Lung (tissue), 12 donors: ENCODE measurements around the gene NRXN2. TPM values are rescaled to one million over a fixed set of nuclear protein-coding genes. Genes with fewer than 3 reads are reported as not detected.

Experiments used
- ATAC-seq: fragments of 200-7000 bp; cut with Tn5 transposase; one replicate; pipeline ENCODE4 v1.9.1; 2020; ENCODE audit warnings: moderate number of reproducible peaks; ENCODE audit not compliant: insufficient read depth, low FRiP score
- DNase-seq, 3 donors: peaks; one replicate each; pipeline ENCODE4 v3.0.0-alpha.2; 2013 to 2017
- H3K27ac ChIP-seq, 2 donors: one replicate each; pipeline ENCODE4 v1.5.1; 2013; ENCODE audit warnings: mild to moderate bottlenecking in 2 of 2, moderate library complexity in 2 of 2, control low read depth in 1 of 2, inconsistent platforms in 1 of 2, low read depth in 1 of 2, low read length in 1 of 2
- H3K27me3 ChIP-seq, 3 donors: one replicate each; pipeline ENCODE4 v1.5.1; 2013; ENCODE audit warnings: low read length in 2 of 3; ENCODE audit not compliant: control insufficient read depth in 3 of 3, insufficient read depth in 3 of 3
- H3K36me3 ChIP-seq, 4 donors: one replicate each; pipeline ENCODE4 v1.5.1; 2013; ENCODE audit warnings: low read length in 4 of 4, mild to moderate bottlenecking in 1 of 4, moderate library complexity in 1 of 4; ENCODE audit not compliant: control insufficient read depth in 4 of 4, insufficient read depth in 4 of 4
- H3K4me1 ChIP-seq, 5 donors: one replicate each; pipeline ENCODE4 v1.5.1; 2013; ENCODE audit warnings: low read length in 5 of 5, mild to moderate bottlenecking in 2 of 5, moderate library complexity in 1 of 5; ENCODE audit not compliant: control insufficient read depth in 5 of 5, insufficient read depth in 5 of 5
- H3K4me3 ChIP-seq: one replicate; pipeline ENCODE4 v1.5.1; 2013; ENCODE audit warnings: mild to moderate bottlenecking, control low read depth, moderate library complexity
- H3K9ac ChIP-seq, 2 donors: one replicate each; pipeline ENCODE4 v1.5.1; 2013; ENCODE audit warnings: low read length in 2 of 2, control low read depth in 1 of 2; ENCODE audit not compliant: insufficient read depth in 1 of 2
- H3K9me3 ChIP-seq, 4 donors: one replicate each; pipeline ENCODE4 v1.5.1; 2013; ENCODE audit warnings: low read length in 3 of 4, mild to moderate bottlenecking in 1 of 4, moderate library complexity in 1 of 4; ENCODE audit not compliant: control insufficient read depth in 4 of 4, insufficient read depth in 3 of 4
- WGBS, 2 donors: extraction: QIAGEN DNeasy Blood & Tissue Kit; methylation state at CpG; one replicate each; pipeline ENCODE4 v1.1.7; 2013; 5-methylcytosine and 5-hydroxymethylcytosine counted together
- polyA plus RNA-seq, 2 donors: library from polyadenylated mRNA; stranded (reverse); fragments of 200-250 nt; gene quantifications; one replicate each; pipeline ENCODE4 v1.2.1, GENCODE V29; 2013
- total RNA-seq, 2 donors: library from RNA; depleted of rRNA in 1 of 2; stranded (reverse); fragments of >200 nt in 1 of 2; gene quantifications; one replicate each; pipeline ENCODE4 v1.2.1, GENCODE V29; 2014 to 2021
- TF ChIP-seq, protein P1 (sequence below): IDR thresholded peaks from 2 replicates; pipeline ENCODE4 v1.5.1; 2012; ENCODE audit warnings: mild to moderate bottlenecking; ENCODE audit errors: control extremely low read depth, extremely low read depth
- donor health status: control.
- donor health status: control.
- donor health status: Bipolar disorder and iron deficiency.
- donor health status: healthy.
- donor health status: DM: yes; HTN: yes; CAD: no.

NRXN2 gene
- total and polyA plus RNA-seq, 4 donors = 0.39 to 6.6 (median 1.1) TPM

DNA sequence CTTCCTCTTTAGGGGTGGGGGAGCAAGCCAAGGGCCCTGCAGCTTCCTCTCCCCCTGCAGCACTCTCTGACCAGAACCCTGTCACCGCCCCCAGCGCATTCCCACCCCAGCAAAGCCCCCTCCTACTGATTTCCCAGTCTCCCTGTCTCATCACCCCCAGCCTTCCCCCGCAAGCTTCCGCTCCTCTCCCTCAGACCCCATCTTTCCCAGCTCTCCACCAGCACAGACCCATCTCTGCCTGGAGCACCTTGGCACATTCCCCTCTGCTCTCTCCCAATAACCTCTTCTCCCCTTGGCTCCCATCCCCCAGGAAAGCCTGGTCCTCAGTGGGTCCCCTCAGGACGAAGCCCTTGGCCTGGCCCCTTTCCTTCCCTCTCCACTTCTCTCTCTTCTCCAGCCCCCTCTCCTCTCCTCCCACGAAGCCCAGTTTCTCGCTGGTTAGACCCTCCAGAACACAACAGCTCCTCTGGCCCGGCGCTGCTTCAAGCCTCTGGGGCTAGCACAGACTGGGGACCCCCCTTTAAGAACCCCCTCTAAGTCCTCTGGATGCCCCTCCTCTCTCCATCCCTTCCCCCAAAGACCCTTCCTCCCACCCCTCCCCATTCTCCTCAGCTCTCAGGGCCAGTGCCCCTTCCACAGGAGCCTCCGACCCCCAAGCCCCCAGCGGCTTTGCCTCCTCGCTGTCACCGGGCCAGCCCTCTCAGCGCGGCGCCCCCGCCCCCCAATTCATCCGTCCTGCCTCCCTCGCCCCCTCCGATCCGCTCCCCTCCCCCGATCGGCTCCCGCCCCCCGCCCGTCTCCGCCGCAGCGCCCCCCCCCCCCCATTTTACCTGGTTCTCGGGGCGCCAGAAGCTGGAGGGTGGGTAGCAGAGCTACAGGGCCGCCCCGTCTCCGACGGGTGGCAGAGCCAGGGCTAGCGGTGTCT is 594 bp downstream of the NRXN2 start:
- Histone ChIP-seq H3K36me3 (no peaks in the 10 kb centered on the region), H3K27me3 (peaks cover under 1 to 58% (median 23%) of the 10 kb centered on the region in 3 donors)
- no peak for DNase-seq

DNA sequence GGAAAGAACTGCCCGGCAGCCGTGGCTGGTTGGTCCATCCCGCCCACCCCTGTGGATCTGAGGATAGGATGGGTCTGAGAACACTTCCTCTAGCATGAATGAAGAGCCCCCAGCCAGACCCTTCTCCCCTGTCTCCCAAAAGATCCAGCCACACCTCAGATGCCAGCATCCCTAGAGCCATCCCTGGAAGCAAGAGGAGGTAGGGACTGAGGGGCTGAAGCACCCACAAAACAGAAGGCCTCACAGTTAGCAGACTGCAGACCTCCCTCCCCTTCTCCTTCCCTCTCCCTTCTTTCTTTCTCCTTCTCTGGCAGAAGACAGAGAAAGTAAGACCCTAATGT is 1.7 kb downstream of the NRXN2 start:
- TF ChIP-seq, protein P1, sequence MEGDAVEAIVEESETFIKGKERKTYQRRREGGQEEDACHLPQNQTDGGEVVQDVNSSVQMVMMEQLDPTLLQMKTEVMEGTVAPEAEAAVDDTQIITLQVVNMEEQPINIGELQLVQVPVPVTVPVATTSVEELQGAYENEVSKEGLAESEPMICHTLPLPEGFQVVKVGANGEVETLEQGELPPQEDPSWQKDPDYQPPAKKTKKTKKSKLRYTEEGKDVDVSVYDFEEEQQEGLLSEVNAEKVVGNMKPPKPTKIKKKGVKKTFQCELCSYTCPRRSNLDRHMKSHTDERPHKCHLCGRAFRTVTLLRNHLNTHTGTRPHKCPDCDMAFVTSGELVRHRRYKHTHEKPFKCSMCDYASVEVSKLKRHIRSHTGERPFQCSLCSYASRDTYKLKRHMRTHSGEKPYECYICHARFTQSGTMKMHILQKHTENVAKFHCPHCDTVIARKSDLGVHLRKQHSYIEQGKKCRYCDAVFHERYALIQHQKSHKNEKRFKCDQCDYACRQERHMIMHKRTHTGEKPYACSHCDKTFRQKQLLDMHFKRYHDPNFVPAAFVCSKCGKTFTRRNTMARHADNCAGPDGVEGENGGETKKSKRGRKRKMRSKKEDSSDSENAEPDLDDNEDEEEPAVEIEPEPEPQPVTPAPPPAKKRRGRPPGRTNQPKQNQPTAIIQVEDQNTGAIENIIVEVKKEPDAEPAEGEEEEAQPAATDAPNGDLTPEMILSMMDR = no peak
- no peaks in the 10 kb centered on the region for H3K9me3 ChIP-seq
- H3K9ac ChIP-seq = no peak overlapping the region
- H3K4me3 ChIP-seq = no peak overlapping the region
- 69 to 91% methylated on average over 3 of the region's 3 CpGs for WGBS, 2 donors
- no peak for ATAC-seq
- peaks cover 7 to 66% (median 32%) of the 10 kb centered on the region in 3 donors for H3K27me3 ChIP-seq
- no peak overlapping the region for H3K27ac ChIP-seq
- H3K4me1 ChIP-seq = peaks cover 0 to 4% (median 0%) of the 10 kb centered on the region in 5 donors
- no peaks in the 10 kb centered on the region for H3K36me3 ChIP-seq
- DNase-seq = no peak

More for the DNA sequence above, 594 bp downstream of the NRXN2 start:
- peaks cover 0 to 4% (median 0%) of the 10 kb centered on the region in 5 donors for H3K4me1 ChIP-seq
- H3K9me3 ChIP-seq = no peaks in the 10 kb centered on the region
- TF ChIP-seq, protein P1 = no peak
- H3K4me3 ChIP-seq = no peak overlapping the region
- 10% methylated on average over 25 to 36 of the region's 36 CpGs for WGBS, 2 donors
- H3K9ac ChIP-seq = no peak overlapping the region
- no peak for ATAC-seq
- H3K27ac ChIP-seq = no peak overlapping the region

DNA sequence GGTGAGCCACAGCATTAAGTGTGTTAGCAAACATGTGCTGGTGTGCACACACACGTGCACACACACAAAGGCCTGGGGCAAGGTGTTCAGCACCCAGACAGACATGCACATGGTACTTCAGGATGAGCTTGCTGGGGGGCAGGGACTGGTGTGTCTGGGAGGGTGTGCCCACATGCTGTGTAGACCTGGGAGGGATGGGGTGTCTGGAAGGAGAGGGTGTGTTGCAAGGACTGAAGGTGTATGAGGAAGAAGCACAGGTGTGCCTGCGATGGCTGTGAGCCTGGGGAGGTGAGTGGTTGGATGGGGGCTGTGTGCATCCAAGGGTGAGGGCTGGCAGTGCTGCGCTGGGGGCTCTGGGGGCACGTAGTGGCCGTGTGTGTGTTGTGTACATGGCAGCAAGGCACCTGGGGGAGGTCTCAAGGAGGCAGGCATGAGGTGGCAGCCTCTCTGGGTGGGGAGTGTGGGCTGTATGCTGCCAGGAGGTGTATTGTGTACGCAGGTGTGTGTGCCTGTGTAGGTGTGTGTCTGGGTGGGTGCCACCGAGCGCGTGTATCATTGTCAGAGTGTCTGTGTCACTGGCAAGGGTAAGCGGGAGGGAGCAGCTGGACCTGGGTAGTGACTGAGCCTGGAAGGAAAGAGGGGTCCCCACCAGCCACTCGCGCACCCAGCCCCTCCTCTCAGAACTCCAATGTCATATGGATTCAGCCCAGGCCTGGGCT is 2.2 kb downstream of the NRXN2 start:
- TF ChIP-seq, protein P1 = no peak
- no peaks in the 10 kb centered on the region for H3K36me3 ChIP-seq
- no peak for DNase-seq
- no peaks in the 10 kb centered on the region for H3K9me3 ChIP-seq
- H3K9ac ChIP-seq = no peak overlapping the region
- WGBS, 2 donors = 71 to 91% methylated on average over 12 of the region's 12 CpGs
- no peak overlapping the region for H3K27ac ChIP-seq
- H3K4me1 ChIP-seq = no peaks in the 10 kb centered on the region
- H3K27me3 ChIP-seq = peaks cover 7 to 68% (median 36%) of the 10 kb centered on the region in 3 donors
- H3K4me3 ChIP-seq = no peak overlapping the region
- no peak for ATAC-seq
